Endothelial cell of umbilical vein (primary cell): Measurements from ENCODE around the gene PLEKHA5. TPM values are rescaled to one million over a fixed set of nuclear protein-coding genes. Genes with fewer than 3 reads are reported as not detected.

Source experiments
- BruUV-seq: library from RNA; stranded (reverse); fragments of 400-500 nt; replicated peaks from 2 replicates; lab custom pipeline; 2021; lab: Mats Ljungman, UMichigan
- CTCF ChIA-PET: fragments of 300-600, 350-600 bp; sonication (Branson Sonifier 250); formaldehyde crosslinking; loops from one replicate; lab custom pipeline; 2021; ENCODE audit warnings: antibody characterized with exemption, inconsistent platforms; lab: Charles Lee
- POLR2A ChIA-PET: fragments of 300-600, 350-600 bp; sonication (Branson Sonifier 250); formaldehyde crosslinking; loops from one replicate; lab custom pipeline; 2021; ENCODE audit warnings: antibody characterized with exemption, inconsistent platforms; lab: Charles Lee
- DNase-seq: peaks from one replicate; pipeline ENCODE4 v3.0.0-alpha.2; 2011; ENCODE audit warnings: low read depth, low spot score
- FAIRE-seq: peaks from 2 replicates; lab custom pipeline; 2011; peaks lifted over from hg19 to GRCh38; lab: Jason Lieb, UNC
- H2AFZ ChIP-seq: 2 replicates; pipeline ENCODE4 v1.6.0; 2012; ENCODE audit warnings: low read depth, low read length, control low read depth, inconsistent platforms
- H3K27ac ChIP-seq: 2 replicates; pipeline ENCODE4 v1.5.1; 2011; ENCODE audit warnings: low read depth, mild to moderate bottlenecking, control low read depth, low read length, moderate library complexity; ENCODE audit not compliant: insufficient read depth
- H3K27me3 ChIP-seq, 2 experiments: 2 replicates each; pipeline versions ENCODE4 v1.6.0 to v1.6.1; 2011; ENCODE audit warnings: low read length in 2 of 2, mixed read lengths in 1 of 2; ENCODE audit not compliant: control insufficient read depth in 2 of 2, insufficient read depth in 2 of 2
- H3K36me3 ChIP-seq, 2 experiments: 2 replicates in 1 of 2; 3 replicates in 1 of 2; pipeline ENCODE4 v1.5.1; 2011; ENCODE audit warnings: low read length in 2 of 2, mild to moderate bottlenecking in 1 of 2, moderate library complexity in 1 of 2; ENCODE audit not compliant: control insufficient read depth in 2 of 2, insufficient read depth in 2 of 2; ENCODE audit errors: extremely low read depth in 1 of 2
- H3K4me1 ChIP-seq: 3 replicates; pipeline ENCODE4 v1.5.1; 2011; ENCODE audit warnings: mild to moderate bottlenecking, low read length; ENCODE audit not compliant: control insufficient read depth, insufficient read depth; ENCODE audit errors: extremely low read depth
- H3K4me2 ChIP-seq: 2 replicates; pipeline ENCODE4 v1.6.1; 2011; ENCODE audit warnings: low read length, control low read depth, mixed read lengths; ENCODE audit not compliant: insufficient read depth
- H3K4me3 ChIP-seq, 3 experiments: fragments of 200-600 bp in 1 of 3; sonication (generic), shearing (Covaris generic) in 1 of 3; replicated peaks in 1 of 3; 2 replicates each; pipeline ENCODE4 v1.5.1; 2011 to 2016; ENCODE audit warnings: control low read depth in 3 of 3, low read length in 3 of 3, mild to moderate bottlenecking in 2 of 3, inconsistent platforms in 1 of 3, low read depth in 1 of 3, moderate library complexity in 1 of 3; ENCODE audit not compliant: insufficient read depth in 1 of 3
- H3K79me2 ChIP-seq: 2 replicates; pipeline ENCODE4 v1.6.0; 2012; ENCODE audit warnings: low read length, inconsistent platforms; ENCODE audit not compliant: control insufficient read depth, insufficient read depth
- H3K9ac ChIP-seq: replicated peaks from 2 replicates; pipeline ENCODE3; 2011; ENCODE audit warnings: low read length, control low read depth; ENCODE audit not compliant: insufficient read depth; ENCODE audit errors: extremely low read depth
- H3K9me1 ChIP-seq: replicated peaks from 3 replicates; pipeline ENCODE4 v1.6.0; 2011; ENCODE audit warnings: mild to moderate bottlenecking, low read length; ENCODE audit not compliant: control insufficient read depth, insufficient read depth; ENCODE audit errors: extremely low read depth
- H3K9me3 ChIP-seq: replicated peaks from 2 replicates; pipeline ENCODE4 v1.5.1; 2012; ENCODE audit warnings: low read length, inconsistent platforms; ENCODE audit not compliant: control insufficient read depth, insufficient read depth
- H4K20me1 ChIP-seq: replicated peaks from 2 replicates; pipeline ENCODE3; 2011; ENCODE audit warnings: mild to moderate bottlenecking, low read length; ENCODE audit not compliant: control insufficient read depth, insufficient read depth; ENCODE audit errors: extremely low read depth
- CTCF ChIP-seq, 2 donors: IDR thresholded peaks; 1 replicate in 1 of 2; 2 replicates in 1 of 2; pipeline ENCODE4 v1.5.1; 2011; ENCODE audit warnings: low read length in 2 of 2, mild to moderate bottlenecking in 2 of 2, moderate library complexity in 2 of 2, control low read depth in 1 of 2, inconsistent platforms in 1 of 2, low read depth in 1 of 2; ENCODE audit not compliant: insufficient read depth in 1 of 2; ENCODE audit errors: extremely low read depth in 1 of 2
- GATA2 ChIP-seq: IDR thresholded peaks from 2 replicates; pipeline ENCODE4 v1.7.0; 2011; ENCODE audit warnings: low read depth, mild to moderate bottlenecking, moderate library complexity, mixed read lengths, low read length; ENCODE audit not compliant: insufficient read length, insufficient read depth
- MYC ChIP-seq: IDR thresholded peaks from one replicate; pipeline ENCODE4 v1.6.1; 2011; ENCODE audit warnings: mild to moderate bottlenecking, low read depth, low read length
- POLR2A ChIP-seq: IDR thresholded peaks from 2 replicates; pipeline ENCODE4 v1.6.1; 2012; ENCODE audit warnings: low read depth, mild to moderate bottlenecking, control low read depth, low read length
- dilution Hi-C: fragments of 300-500 bp; cut with MboI; formaldehyde crosslinking; loops from one replicate; pipeline ENCODE4 v1.15.0; 2019; ENCODE audit warnings: low sequenced_read_pairs; ENCODE audit not compliant: extremely low pct_ligation_motif_present
- intact Hi-C: fragments of 100-400 bp; cut with micrococcal nuclease; formaldehyde crosslinking; loops from one replicate; pipeline ENCODE4 v1.10.0; 2022
- polyA plus RNA-seq, 4 experiments: library from polyadenylated mRNA; depleted of rRNA in 3 of 4; stranded (reverse) in 3 of 4; unstranded in 1 of 4; fragments of >200 nt; gene quantifications; 2 replicates each; pipeline versions ENCODE4 v1.2.1 to v1.2.3, GENCODE V29; 2011 to 2012; ENCODE audit warnings: missing spikeins in 1 of 4
- total RNA-seq: library from RNA; stranded (reverse); gene quantifications from 2 replicates; pipeline ENCODE4 v1.2.3, GENCODE V29; 2021

PLEKHA5 gene
- total and polyA plus RNA-seq, 2 donors (not counting 3 experiments of a cell fraction or from before 2014, with no cell fraction given) = 2.5 to 12.7 TPM

- H3K36me3 ChIP-seq = no peaks in the 10 kb centered on the region
Observed at GRCh38 chr12:19404242-19404880, 274.8 kb downstream of the PLEKHA5 start.

More at GRCh38 chr12:19404242-19404880, 274.8 kb downstream of the PLEKHA5 start:
- POLR2A ChIA-PET = no interaction called here
- Histone ChIP-seq H2AFZ (no peak overlapping the region), H3K9me3 (no peaks in the 10 kb centered on the region), H3K4me3 (no peak overlapping the region), H3K4me2 (no peak overlapping the region), H3K4me1 (no peaks in the 10 kb centered on the region), H3K27ac (no peak overlapping the region), H3K9me1 (no peaks in the 10 kb centered on the region), H4K20me1 (no peaks in the 10 kb centered on the region), H3K9ac (no peak overlapping the region), H3K27me3 (no peaks in the 10 kb centered on the region), H3K79me2 (no peaks in the 10 kb centered on the region)
- no peak for TF ChIP-seq POLR2A
- TF ChIP-seq CTCF (IDR thresholded peaks at IDR 0.05; ENCODE audit: extremely low read depth in 1 of 2, insufficient read depth in 1 of 2, low read depth in 1 of 2, low read length in 2 of 2) = no peak
- TF ChIP-seq GATA2 = no peak
- TF ChIP-seq MYC = no peak
- FAIRE-seq = no peak
- dilution Hi-C loops = no loop called here
- no TSS peak for BruUV-seq
- intact Hi-C loops = no loop called here
- CTCF ChIA-PET = no interaction called here
- DNase-seq = no peak
